HG02588 (cell line): ENCODE measurements around the gene IFNGR2.
A peak's percentile ranks its signal among the peaks of the same experiment; 100 is the strongest.

ENCODE experiments used
- ATAC-seq: cut with Tn5 transposase; IDR thresholded peaks from one replicate; pipeline ENCODE4 v1.9.1; 2021; ENCODE audit warnings: mild to moderate bottlenecking, moderate library complexity; ENCODE audit not compliant: unreplicated experiment

IFNGR2 gene

DNA sequence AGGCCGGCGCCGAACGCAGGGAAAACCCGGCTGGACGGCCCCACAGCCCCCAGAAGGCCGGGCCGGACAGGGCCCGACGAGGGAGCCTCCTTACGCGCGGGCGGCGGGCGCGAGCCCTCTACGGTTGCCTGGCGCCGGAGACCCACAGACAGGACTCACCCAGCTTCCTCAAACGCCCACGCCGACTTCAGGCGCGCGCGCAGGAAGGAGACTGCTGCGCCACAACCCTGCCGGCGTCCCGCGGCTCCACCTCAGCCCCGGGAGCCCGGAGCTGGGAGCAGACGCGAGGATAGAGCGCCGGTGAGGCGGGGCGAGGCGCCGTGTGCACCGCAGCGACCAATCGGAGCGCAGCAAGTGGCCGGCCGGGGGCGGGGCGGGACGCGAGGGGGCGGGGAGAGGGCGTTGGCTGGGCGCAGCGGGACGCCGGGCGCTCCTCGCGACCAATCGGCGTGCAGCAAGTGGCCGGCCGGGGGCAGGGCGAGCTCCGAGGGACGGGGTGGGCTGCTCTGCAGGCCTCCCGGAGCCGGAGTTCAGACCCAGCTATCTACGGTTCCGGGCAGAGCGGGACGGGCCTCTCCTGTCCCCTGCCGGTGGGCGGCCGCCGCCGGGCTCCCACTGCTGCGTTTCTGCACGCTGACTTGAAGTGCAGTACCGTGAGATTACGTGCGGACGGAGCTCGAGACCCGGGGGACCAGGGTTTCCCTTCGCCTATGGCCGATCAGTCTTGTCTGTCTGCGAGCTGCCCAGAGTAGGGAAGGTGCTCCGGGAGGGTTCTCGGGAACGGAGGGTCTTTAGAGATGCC, 76.7 kb downstream of the IFNGR2 start, which contains the start of gene TMEM50B:
Gene TMEM50B (minus strand): TSS at position 296 of the 802 bp plus-strand sequence. CDS start 11,089 bp downstream, outside the sequence.
- ATAC-seq = peak; percentile 88

- ATAC-seq = no peak
Observed at GRCh38 chr21:33480481-33481103, 77.4 kb downstream of the IFNGR2 start.

- no peak for ATAC-seq
Observed at GRCh38 chr21:33481314-33481943, 78.2 kb downstream of the IFNGR2 start.
